ENCODE results near the gene MEIS1.
A peak's percentile ranks its signal among the peaks of the same experiment; 100 is the strongest.

Gene MEIS1

GRCh38 chr2:66563473-66563872 is 128.5 kb downstream of the MEIS1 start:
- no peak for DNase-seq (ENCODE audit: low read depth)
- no peak for TF ChIP-seq CTCF (IDR thresholded peaks at IDR 0.05; ENCODE audit: low read length, missing control alignments)
- no peak overlapping the region for H3K4me3 ChIP-seq (replicated peaks; ENCODE audit: low read depth, low read length)

DNA sequence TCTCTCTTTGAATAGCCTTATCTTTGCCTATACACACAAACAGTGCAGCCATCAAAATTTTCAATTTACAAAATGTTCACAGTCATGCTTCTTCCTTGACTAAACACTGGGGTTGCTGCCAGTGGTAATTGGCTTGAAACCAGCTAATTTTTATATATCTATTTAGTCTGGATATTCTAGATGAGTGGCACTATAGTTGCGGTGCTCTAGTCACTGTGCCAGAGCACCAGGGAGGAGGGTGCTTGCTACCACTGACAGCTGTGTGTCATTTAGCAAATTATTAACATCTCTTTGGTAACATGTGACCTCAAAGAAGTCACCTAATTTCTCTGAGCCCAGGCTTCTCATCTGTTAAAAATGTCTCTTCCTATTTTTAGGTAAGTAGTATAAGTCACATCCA is 130.4 kb downstream of the MEIS1 start:
- DNase-seq (ENCODE audit: low read depth): no peak
- no peak overlapping the region for H3K4me3 ChIP-seq (replicated peaks; ENCODE audit: low read depth, low read length)
- no peak for TF ChIP-seq CTCF (IDR thresholded peaks at IDR 0.05; ENCODE audit: low read length, missing control alignments)

- no peak for DNase-seq (ENCODE audit: low read depth)
- no peak for TF ChIP-seq CTCF (IDR thresholded peaks at IDR 0.05; ENCODE audit: low read length, missing control alignments)
- no peak overlapping the region for H3K4me3 ChIP-seq (replicated peaks; ENCODE audit: low read depth, low read length)
Measured at GRCh38 chr2:66566726-66567399, 131.9 kb downstream of the MEIS1 start.

DNA sequence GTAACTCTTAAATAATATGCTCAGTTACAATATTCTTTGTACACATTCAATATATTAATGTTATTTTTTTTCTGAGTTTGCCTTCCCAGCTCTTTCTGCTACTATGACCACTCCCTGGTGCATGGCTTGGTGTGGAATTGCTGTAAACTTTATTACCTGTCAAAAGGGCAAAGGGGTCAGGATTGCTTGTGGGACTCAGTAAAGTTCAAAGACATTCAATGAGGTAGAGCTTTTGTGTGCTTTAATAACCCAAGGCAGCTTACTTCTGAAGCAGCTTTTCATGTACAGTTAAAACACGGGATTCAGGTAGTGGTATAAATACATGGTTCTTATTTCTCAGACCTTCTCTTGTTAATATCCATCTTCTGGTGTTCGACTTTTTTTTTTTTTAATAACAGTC is 132.8 kb downstream of the MEIS1 start:
- no peak overlapping the region for H3K4me3 ChIP-seq (replicated peaks; ENCODE audit: low read depth, low read length)
- DNase-seq (ENCODE audit: low read depth): no peak
- no peak for TF ChIP-seq CTCF (IDR thresholded peaks at IDR 0.05; ENCODE audit: low read length, missing control alignments)

GRCh38 chr2:66568650-66569300 is 133.8 kb downstream of the MEIS1 start:
- no peak overlapping the region for H3K4me3 ChIP-seq (replicated peaks; ENCODE audit: low read depth, low read length)
- TF ChIP-seq CTCF (IDR thresholded peaks at IDR 0.05; ENCODE audit: low read length, missing control alignments): no peak
- no peak for DNase-seq (ENCODE audit: low read depth)

DNA sequence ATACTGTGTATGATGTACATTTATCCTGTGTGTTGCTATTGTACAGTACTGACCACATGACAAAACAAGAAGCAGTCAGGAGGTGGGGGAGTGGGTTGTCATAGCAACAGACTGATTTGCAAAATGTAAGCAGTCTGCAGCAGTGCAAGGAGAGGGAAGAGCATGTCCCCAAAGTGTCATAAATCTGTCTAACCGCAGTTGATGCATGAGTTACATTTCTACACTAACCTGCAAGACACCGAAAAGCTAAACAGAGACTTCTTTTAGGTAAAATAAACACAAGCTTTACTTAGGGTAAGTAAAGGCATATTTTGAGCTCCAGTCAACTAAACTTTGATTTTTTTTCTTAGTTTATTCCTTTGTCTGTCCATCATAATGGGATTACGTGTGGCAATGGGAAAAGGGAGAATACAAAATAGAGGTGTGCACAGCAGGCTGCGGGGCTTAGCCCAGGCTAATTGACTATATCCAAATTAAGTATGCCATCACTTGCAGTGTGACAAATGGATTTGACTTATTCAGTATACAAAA is 134.5 kb downstream of the MEIS1 start:
- peak; percentile 75 for DNase-seq (ENCODE audit: low read depth)
- no peak for TF ChIP-seq CTCF (IDR thresholded peaks at IDR 0.05; ENCODE audit: low read length, missing control alignments)
- H3K4me3 ChIP-seq (replicated peaks; ENCODE audit: low read depth, low read length): no peak overlapping the region
